IMR-90 (cell line): ENCODE data around the gene ESR2. TPM values are rescaled to one million over a fixed set of nuclear protein-coding genes. Genes with fewer than 3 reads are reported as not detected.

Experiments used
- ATAC-seq: fragments of 200-7000 bp; cut with Tn5 transposase; 2 replicates; pipeline ENCODE4 v1.9.1; 2020; ENCODE audit warnings: low read depth, mild to moderate bottlenecking, moderate library complexity
- BruUV-seq: library from RNA; stranded (reverse); fragments of 400-500 nt; replicated peaks from 2 replicates; lab custom pipeline; 2021; lab: Mats Ljungman, UMichigan
- CTCF ChIA-PET: fragments of 300-600 bp; formaldehyde crosslinking; extraction: SDS; loops from one replicate; lab custom pipeline; 2021; ENCODE audit warnings: antibody characterized with exemption; lab: Yijun Ruan, JAX
- POLR2A ChIA-PET: fragments of 300-600 bp; sonication (Branson Sonifier 250); formaldehyde crosslinking; loops from one replicate; lab custom pipeline; 2022; ENCODE audit warnings: antibody characterized with exemption; ENCODE audit not compliant: unreplicated experiment; lab: Charles Lee
- DNase-seq: peaks from one replicate; pipeline ENCODE4 v3.0.0; 2013
- H2AFZ ChIP-seq: replicated peaks from 2 replicates; pipeline ENCODE3; 2013; ENCODE audit warnings: low read length, mild to moderate bottlenecking; ENCODE audit not compliant: poor library complexity
- H2AK5ac ChIP-seq: 2 replicates; pipeline ENCODE4 v1.6.1; 2013; ENCODE audit warnings: low read depth, low read length, inconsistent platforms
- H2AK9ac ChIP-seq: replicated peaks from 2 replicates; pipeline ENCODE3; 2013; ENCODE audit warnings: mild to moderate bottlenecking, low read depth, low read length, moderate library complexity; ENCODE audit not compliant: poor library complexity
- H2BK120ac ChIP-seq: 2 replicates; pipeline ENCODE4 v1.6.1; 2013; ENCODE audit warnings: low read depth, low read length, inconsistent platforms
- H2BK15ac ChIP-seq: 3 replicates; pipeline ENCODE4 v1.6.1; 2013; ENCODE audit warnings: low read depth, low read length, inconsistent platforms
- H2BK20ac ChIP-seq: 2 replicates; pipeline ENCODE4 v1.6.1; 2013; ENCODE audit warnings: low read depth, mild to moderate bottlenecking, inconsistent platforms, low read length, moderate library complexity
- H2BK5ac ChIP-seq: 2 replicates; pipeline ENCODE4 v1.6.1; 2013; ENCODE audit warnings: mild to moderate bottlenecking, low read depth, low read length, inconsistent platforms; ENCODE audit not compliant: poor library complexity, severe bottlenecking
- H3K14ac ChIP-seq: replicated peaks from 2 replicates; pipeline ENCODE4 v1.6.1; 2013; ENCODE audit warnings: low read depth, low read length, inconsistent platforms
- H3K18ac ChIP-seq: 2 replicates; pipeline ENCODE4 v1.6.1; 2013; ENCODE audit warnings: low read depth, low read length, control low read depth
- H3K23ac ChIP-seq: 2 replicates; pipeline ENCODE4 v1.6.1; 2013; ENCODE audit warnings: low read depth, low read length, inconsistent platforms
- H3K27ac ChIP-seq: 2 replicates; pipeline ENCODE4 v1.5.1; 2013; ENCODE audit warnings: mild to moderate bottlenecking, control low read depth, low read length; ENCODE audit not compliant: insufficient read depth
- H3K27me3 ChIP-seq: 2 replicates; pipeline ENCODE4 v1.6.1; 2013; ENCODE audit warnings: low read length; ENCODE audit not compliant: control insufficient read depth, insufficient read depth
- H3K36me3 ChIP-seq: 2 replicates; pipeline ENCODE4 v1.6.1; 2013; ENCODE audit warnings: low read length, mixed read lengths; ENCODE audit not compliant: control insufficient read depth, insufficient read depth
- H3K4ac ChIP-seq: 2 replicates; pipeline ENCODE4 v1.6.1; 2013; ENCODE audit warnings: low read depth, low read length, inconsistent platforms
- H3K4me1 ChIP-seq: 2 replicates; pipeline ENCODE4 v1.6.1; 2013; ENCODE audit warnings: low read length, mixed read lengths; ENCODE audit not compliant: control insufficient read depth, insufficient read depth
- H3K4me2 ChIP-seq: 2 replicates; pipeline ENCODE4 v1.6.1; 2013; ENCODE audit warnings: low read depth, mild to moderate bottlenecking, control low read depth, low read length, moderate library complexity
- H3K4me3 ChIP-seq: 2 replicates; pipeline ENCODE4 v1.5.1; 2013; ENCODE audit warnings: low read depth, mild to moderate bottlenecking, control low read depth, low read length, moderate library complexity; ENCODE audit not compliant: insufficient read depth
- H3K56ac ChIP-seq: 2 replicates; pipeline ENCODE4 v1.6.1; 2013; ENCODE audit warnings: low read length, inconsistent platforms; ENCODE audit not compliant: insufficient read depth; ENCODE audit errors: extremely low read depth
- H3K79me1 ChIP-seq, 2 experiments: 2 replicates each; pipeline ENCODE4 v1.6.1; 2013; ENCODE audit warnings: low read length in 2 of 2, inconsistent platforms in 1 of 2, low read depth in 1 of 2
- H3K9ac ChIP-seq: 2 replicates; pipeline ENCODE4 v1.6.1; 2013; ENCODE audit warnings: low read depth, low read length, control low read depth
- H3K9me1 ChIP-seq: 2 replicates; pipeline ENCODE4 v1.6.1; 2013; ENCODE audit warnings: low read length, inconsistent platforms; ENCODE audit not compliant: insufficient read depth
- H3K9me3 ChIP-seq: 2 replicates; pipeline ENCODE4 v1.6.1; 2013; ENCODE audit warnings: low read length; ENCODE audit not compliant: control insufficient read depth, insufficient read depth
- H4K20me1 ChIP-seq: 2 replicates; pipeline ENCODE4 v1.6.1; 2013; ENCODE audit warnings: low read length, inconsistent platforms; ENCODE audit not compliant: insufficient read depth
- H4K5ac ChIP-seq: 2 replicates; pipeline ENCODE4 v1.6.1; 2013; ENCODE audit warnings: mild to moderate bottlenecking, low read depth, low read length, control low read depth
- H4K8ac ChIP-seq, 2 experiments: 2 replicates each; pipeline ENCODE4 v1.6.1; 2013; ENCODE audit warnings: low read depth in 2 of 2, low read length in 2 of 2, control low read depth in 1 of 2, inconsistent platforms in 1 of 2
- H4K91ac ChIP-seq: 2 replicates; pipeline ENCODE4 v1.6.1; 2013; ENCODE audit warnings: low read depth, low read length, inconsistent platforms; ENCODE audit not compliant: insufficient read depth
- MXI1 ChIP-seq: IDR thresholded peaks from 2 replicates; pipeline ENCODE4 v1.6.1; 2012; ENCODE audit warnings: low read depth, mild to moderate bottlenecking, low read length, moderate library complexity, borderline replicate concordance
- NFE2L2 ChIP-seq: fragments of 150-350 bp; IDR thresholded peaks from 2 replicates; pipeline ENCODE4 v1.6.1; 2016; ENCODE audit warnings: low read depth, mild to moderate bottlenecking, low read length
- RAD21 ChIP-seq: IDR thresholded peaks from 2 replicates; pipeline ENCODE4 v1.6.1; 2012; ENCODE audit warnings: low read length, improper control_type of control experiment
- WGBS, 2 experiments: methylation state at CpG; one replicate each; pipeline versions ENCODE4 v1.1.5 to v1.1.7; 2013; ENCODE audit warnings: missing lambda C conversion rate in 2 of 2; ENCODE audit not compliant: insufficient read length in 1 of 2; ENCODE audit errors: extremely low coverage in 2 of 2; 5-methylcytosine and 5-hydroxymethylcytosine counted together
- dilution Hi-C: fragments of 300-500 bp; cut with HindIII; formaldehyde crosslinking; loops from one replicate; pipeline ENCODE4 v1.14.3; 2018; ENCODE audit warnings: low sequenced_read_pairs; ENCODE audit not compliant: unreplicated experiment
- in situ Hi-C: fragments of 300-500 bp; cut with MboI; formaldehyde crosslinking; loops from 3 replicates; pipeline ENCODE4 v1.14.3; 2019; ENCODE audit warnings: low sequenced_read_pairs, inconsistent platforms, mixed read lengths
- intact Hi-C: fragments of 100-400 bp; cut with micrococcal nuclease; formaldehyde crosslinking; loops from 2 replicates; pipeline ENCODE4 v1.10.0; 2022
- polyA plus RNA-seq, 3 experiments: library from polyadenylated mRNA; depleted of rRNA; stranded (reverse); fragments of >200 nt; gene quantifications; 2 replicates each; pipeline ENCODE4 v1.2.3, GENCODE V29; 2012; ENCODE audit warnings: low replicate concordance in 1 of 3
- total RNA-seq: library from RNA; depleted of rRNA; stranded (reverse); fragments of >200 nt; gene quantifications from 2 replicates; pipeline ENCODE4 v1.2.3, GENCODE V29; 2012

Gene ESR2
- total and polyA plus RNA-seq, 2 of the 4 experiments (the other 2 are of a cell fraction), result under 0.01 to 0.03 TPM

GRCh38 chr14:64255756-64256155, 38.4 kb downstream of the ESR2 start:
- H2BK120ac ChIP-seq, result peak overlapping the region; percentile 53
- H3K4ac ChIP-seq, result no peak overlapping the region
- H3K79me1 ChIP-seq, result no peaks in the 10 kb centered on the region
- no peak overlapping the region for H3K23ac ChIP-seq
- peak overlapping the region; percentile 2; the same call in 1 of the 2 replicates for H3K14ac ChIP-seq
- no peak for TF ChIP-seq NFE2L2
- TF ChIP-seq MXI1, result no peak
- TF ChIP-seq RAD21, result no peak
- no peak overlapping the region for H2AFZ ChIP-seq
- H3K9ac ChIP-seq, result no peak overlapping the region
- no peak overlapping the region for H4K8ac ChIP-seq
- H4K5ac ChIP-seq, result no peak overlapping the region
- H3K18ac ChIP-seq, result no peak overlapping the region
- H3K27ac ChIP-seq, result no peak overlapping the region
- no peak overlapping the region for H2AK9ac ChIP-seq
- no peak overlapping the region for H3K56ac ChIP-seq
- dilution Hi-C loops, result no loop called here
- BruUV-seq, result no TSS peak
- peak overlapping the region; percentile 17; the same call in 1 of the 2 replicates for H2AK5ac ChIP-seq
- 0 out of 2 replicates have a peak, but pooled peaks cover 3% of the 10 kb centered on the region for H3K9me1 ChIP-seq
- no peaks in the 10 kb centered on the region for H4K20me1 ChIP-seq
- intact Hi-C loops, result no loop called here
- H3K9me3 ChIP-seq, result no peaks in the 10 kb centered on the region
- H3K36me3 ChIP-seq, result no peaks in the 10 kb centered on the region
- H2BK20ac ChIP-seq, result peak overlapping the region; percentile 39; the same call in 1 of the 2 replicates
- no CpG with 5 or more reads among the region's 1 CpG for WGBS, 2 experiments
- no peak overlapping the region for H2BK5ac ChIP-seq
- H3K4me1 ChIP-seq, result peaks cover 1% of the 10 kb centered on the region; the same call in 1 of the 2 replicates
- H2BK15ac ChIP-seq, result peak overlapping the region; percentile 18; the same call in 1 of the 3 replicates
- no peak overlapping the region for H3K4me3 ChIP-seq
- in situ Hi-C loops, result no loop called here
- no peak for ATAC-seq
- no peak overlapping the region; the same call in 1 of the 2 replicates for H4K91ac ChIP-seq
- ChIA-PET CTCF (no interaction called here), POLR2A (no interaction called here)
- no peak for DNase-seq
- H3K27me3 ChIP-seq, result no peaks in the 10 kb centered on the region
- H3K4me2 ChIP-seq, result no peak overlapping the region
